Vagina (tissue), 2 donors: ENCODE measurements around the gene C17orf107. TPM values are rescaled to one million over a fixed set of nuclear protein-coding genes. Genes with fewer than 3 reads are reported as not detected.

Experiments
- DNase-seq, 2 donors: peaks; one replicate each; pipeline ENCODE4 v3.0.0-alpha.2; 2017; ENCODE audit errors: extremely low spot score in 2 of 2
- H3K27ac ChIP-seq: fragments of 200-600 bp; sonication (generic); one replicate; pipeline ENCODE4 v1.5.1; 2019
- H3K27me3 ChIP-seq: fragments of 200-600 bp; sonication (generic); one replicate; pipeline ENCODE4 v1.5.1; 2019
- H3K36me3 ChIP-seq, 2 donors: fragments of 200-600 bp; sonication (generic); one replicate each; pipeline ENCODE4 v1.5.1; 2017 to 2019
- H3K4me1 ChIP-seq: fragments of 200-600 bp; sonication (generic); one replicate; pipeline ENCODE4 v1.5.1; 2019
- H3K4me3 ChIP-seq, 2 donors: fragments of 200-600 bp; sonication (generic); 1 replicate in 1 of 2; 2 replicates in 1 of 2; pipeline ENCODE4 v1.5.1; 2016 to 2019
- H3K9me3 ChIP-seq: fragments of 200-600 bp; sonication (generic); one replicate; pipeline ENCODE4 v1.5.1; 2019
- CTCF ChIP-seq, 3 experiments: fragments of 450-650 bp in 2 of 3; fragments of 200-600 bp in 1 of 3; sonication (generic) in 1 of 3; IDR thresholded peaks; one replicate each; pipeline ENCODE4 v1.5.1; 2017 to 2019; ENCODE audit warnings: antibody characterized with exemption in 3 of 3, mild to moderate bottlenecking in 2 of 3, moderate library complexity in 2 of 3
- POLR2A ChIP-seq, 2 donors: fragments of 450-650 bp; IDR thresholded peaks; one replicate each; pipeline ENCODE4 v1.6.1; 2017; ENCODE audit warnings: antibody characterized with exemption in 2 of 2, mild to moderate bottlenecking in 2 of 2, moderate library complexity in 2 of 2
- POLR2AphosphoS5 ChIP-seq, 2 donors: sonication (generic); formaldehyde crosslinking; IDR thresholded peaks; one replicate each; pipeline ENCODE4 v1.9.0; 2017; ENCODE audit warnings: antibody characterized with exemption in 2 of 2, mild to moderate bottlenecking in 2 of 2, low read depth in 1 of 2; ENCODE audit not compliant: insufficient read depth in 1 of 2
- intact Hi-C: fragments of 100-400 bp; cut with DNase I; formaldehyde crosslinking; loops from one replicate; pipeline ENCODE4 v1.15.1; 2023
- total RNA-seq: library from RNA; depleted of rRNA; stranded (reverse); fragments of >200 nt; gene quantifications from one replicate; pipeline ENCODE4 v1.2.3, GENCODE V29; 2016

C17orf107 gene
- total RNA-seq, 1 donor from 2014 or later: 1.7 TPM

DNA sequence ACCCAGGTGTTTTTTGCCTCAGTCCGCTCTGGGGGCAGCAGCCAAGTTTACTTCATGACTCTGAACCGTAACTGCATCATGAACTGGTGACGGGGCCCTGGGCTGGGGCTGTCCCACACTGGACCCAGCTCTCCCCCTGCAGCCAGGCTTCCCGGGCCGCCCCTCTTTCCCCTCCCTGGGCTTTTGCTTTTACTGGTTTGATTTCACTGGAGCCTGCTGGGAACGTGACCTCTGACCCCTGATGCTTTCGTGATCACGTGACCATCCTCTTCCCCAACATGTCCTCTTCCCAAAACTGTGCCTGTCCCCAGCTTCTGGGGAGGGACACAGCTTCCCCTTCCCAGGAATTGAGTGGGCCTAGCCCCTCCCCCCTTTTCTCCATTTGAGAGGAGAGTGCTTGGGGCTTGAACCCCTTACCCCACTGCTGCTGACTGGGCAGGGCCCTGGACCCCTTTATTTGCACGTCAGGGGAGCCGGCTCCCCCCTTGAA is 2.1 kb upstream of the C17orf107 start:
- H3K9me3 ChIP-seq: no peaks in the 10 kb centered on the region
- peaks cover 20% of the 10 kb centered on the region for H3K4me1 ChIP-seq
- no peak for DNase-seq
- H3K27me3 ChIP-seq: no peaks in the 10 kb centered on the region
- TF ChIP-seq POLR2A (IDR thresholded peaks at IDR 0.05): no peak
- no peak for TF ChIP-seq CTCF (IDR thresholded peaks at IDR 0.05)
- no peak for TF ChIP-seq POLR2AphosphoS5 (IDR thresholded peaks at IDR 0.05; ENCODE audit: insufficient read depth in 1 of 2, low read depth in 1 of 2)
- H3K27ac ChIP-seq: no peak overlapping the region
- intact Hi-C loops: no loop called here
- H3K4me3 ChIP-seq: no peak overlapping the region
- peaks cover 0 to 54% of the 10 kb centered on the region in 2 donors for H3K36me3 ChIP-seq

- no peak for TF ChIP-seq POLR2AphosphoS5 (IDR thresholded peaks at IDR 0.05; ENCODE audit: insufficient read depth in 1 of 2, low read depth in 1 of 2)
- TF ChIP-seq CTCF (IDR thresholded peaks at IDR 0.05): no peak
- no peak for TF ChIP-seq POLR2A (IDR thresholded peaks at IDR 0.05)
- Histone ChIP-seq H3K4me3 (no peak overlapping the region), H3K27ac (no peak overlapping the region), H3K4me1 (peaks cover 21% of the 10 kb centered on the region), H3K27me3 (no peaks in the 10 kb centered on the region), H3K36me3 (peaks cover 0 to 48% of the 10 kb centered on the region in 2 donors), H3K9me3 (no peaks in the 10 kb centered on the region)
- intact Hi-C loops: no loop called here
- no peak for DNase-seq
Measured at GRCh38 chr17:4897785-4898184, 1.6 kb upstream of the C17orf107 start.

DNA sequence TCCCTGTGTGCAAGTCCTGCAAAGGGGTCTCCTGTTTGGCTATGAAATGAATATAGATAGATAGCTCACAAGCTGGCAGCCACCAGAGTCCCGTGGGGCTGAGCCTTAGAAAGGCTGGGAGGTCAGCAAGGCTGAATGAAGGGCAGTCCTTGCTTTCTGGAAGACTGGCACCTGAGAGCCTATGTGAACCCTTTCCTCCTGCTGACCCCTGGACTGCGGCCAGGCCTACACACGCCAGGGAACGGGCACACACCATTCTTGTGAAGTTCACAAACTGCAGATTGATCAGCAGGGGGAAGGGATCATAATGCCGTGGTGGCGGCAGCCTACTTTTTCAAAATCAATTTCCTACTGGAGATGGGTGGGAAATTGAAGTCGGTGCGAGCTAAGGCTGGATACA is 985 bp upstream of the C17orf107 start:
- DNase-seq: no peak
- no peak for TF ChIP-seq CTCF (IDR thresholded peaks at IDR 0.05)
- no peak for TF ChIP-seq POLR2AphosphoS5 (IDR thresholded peaks at IDR 0.05; ENCODE audit: insufficient read depth in 1 of 2, low read depth in 1 of 2)
- TF ChIP-seq POLR2A (IDR thresholded peaks at IDR 0.05): no peak
- Histone ChIP-seq H3K27me3 (no peaks in the 10 kb centered on the region), H3K9me3 (no peaks in the 10 kb centered on the region), H3K4me3 (no peak overlapping the region), H3K36me3 (peaks cover 0 to 42% of the 10 kb centered on the region in 2 donors), H3K27ac (no peak overlapping the region), H3K4me1 (peaks cover 27% of the 10 kb centered on the region)
- intact Hi-C loops: no loop called here

DNA sequence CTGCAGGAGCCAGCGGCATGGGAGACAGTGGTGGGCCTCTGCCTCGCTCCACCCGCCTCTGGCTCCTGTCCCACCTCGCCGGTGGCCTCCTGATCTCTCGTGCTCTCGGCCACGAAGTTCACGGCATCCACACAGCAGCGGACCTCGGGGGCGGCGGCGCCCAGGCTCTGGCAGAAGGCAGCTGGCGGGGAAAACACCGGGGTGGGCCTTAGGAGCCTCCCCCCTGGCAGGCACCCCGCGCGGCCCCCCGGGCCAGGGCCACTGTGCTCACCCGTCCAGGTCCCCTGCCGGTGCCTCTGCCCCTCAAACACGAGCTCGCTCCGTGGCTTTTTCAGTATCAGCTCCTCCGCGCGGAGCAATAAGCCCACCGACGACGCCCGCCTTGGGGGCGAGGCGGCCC is 409 bp upstream of the C17orf107 start:
- no peak for TF ChIP-seq CTCF (IDR thresholded peaks at IDR 0.05)
- no peak for TF ChIP-seq POLR2AphosphoS5 (IDR thresholded peaks at IDR 0.05; ENCODE audit: insufficient read depth in 1 of 2, low read depth in 1 of 2)
- no peak for TF ChIP-seq POLR2A (IDR thresholded peaks at IDR 0.05)
- intact Hi-C loops: no loop called here
- peak overlapping the region; percentile 10 for H3K27ac ChIP-seq
- H3K9me3 ChIP-seq: no peaks in the 10 kb centered on the region
- peaks cover 0 to 37% of the 10 kb centered on the region in 2 donors for H3K36me3 ChIP-seq
- H3K4me1 ChIP-seq: peaks cover 29% of the 10 kb centered on the region
- H3K4me3 ChIP-seq: peak overlapping the region; percentile 50 to 56
- DNase-seq: no peak
- H3K27me3 ChIP-seq: no peaks in the 10 kb centered on the region

- intact Hi-C loops: loop anchor here (10.0 kb wide), 1 partner anchor 164 kb away; no protein-coding TSS in a partner anchor
- no peak for DNase-seq
- peaks cover 0 to 22% of the 10 kb centered on the region in 2 donors for H3K36me3 ChIP-seq
- peaks cover 29% of the 10 kb centered on the region for H3K4me1 ChIP-seq
- H3K27me3 ChIP-seq: no peaks in the 10 kb centered on the region
- no peaks in the 10 kb centered on the region for H3K9me3 ChIP-seq
- H3K27ac ChIP-seq: no peak overlapping the region
- peak overlapping the region; percentile 50 to 56 for H3K4me3 ChIP-seq
- TF ChIP-seq POLR2A (IDR thresholded peaks at IDR 0.05) (no peak), POLR2AphosphoS5 (IDR thresholded peaks at IDR 0.05; ENCODE audit: insufficient read depth in 1 of 2, low read depth in 1 of 2) (no peak), CTCF (IDR thresholded peaks at IDR 0.05) (no peak)
Measured at GRCh38 chr17:4900231-4901107, 1.1 kb downstream of the C17orf107 start.
